HG02938 (cell line): Measurements from ENCODE around the gene PUSL1.

Experiments
- ATAC-seq: cut with Tn5 transposase; IDR thresholded peaks from one replicate; pipeline ENCODE4 v1.9.1; 2021; ENCODE audit warnings: mild to moderate bottlenecking, moderate library complexity; ENCODE audit not compliant: unreplicated experiment

Gene PUSL1

GRCh38 chr1:1278620-1279019 lies 29.8 kb upstream of the PUSL1 start:
- ATAC-seq, result no peak

- no peak for ATAC-seq
Observed at GRCh38 chr1:1279028-1279427, 29.4 kb upstream of the PUSL1 start.

- ATAC-seq, result no peak
Observed at GRCh38 chr1:1280782-1281481, 27.5 kb upstream of the PUSL1 start.

GRCh38 chr1:1281533-1282321 lies 26.7 kb upstream of the PUSL1 start:
- ATAC-seq, result no peak

DNA sequence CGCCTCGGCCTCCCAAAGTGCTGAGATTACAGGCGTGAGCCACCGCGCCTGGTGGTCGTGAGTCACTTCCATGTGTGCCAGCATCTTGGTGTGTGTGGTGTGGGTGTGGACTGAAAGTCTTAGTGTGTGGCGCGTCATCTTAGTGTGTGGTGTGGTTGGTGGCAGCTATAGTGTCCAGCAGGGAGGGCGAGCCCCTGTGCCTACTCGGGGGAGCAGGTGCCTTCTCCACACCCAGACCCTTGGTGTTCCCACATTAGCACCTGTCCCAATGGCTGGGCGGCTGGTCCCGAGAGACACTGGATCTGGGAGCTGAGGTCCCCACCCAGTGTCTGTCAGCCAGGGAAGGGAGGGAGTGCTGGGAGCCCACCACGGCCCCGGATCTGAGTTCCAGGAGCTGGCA lies 25.4 kb upstream of the PUSL1 start:
- ATAC-seq, result no peak

DNA sequence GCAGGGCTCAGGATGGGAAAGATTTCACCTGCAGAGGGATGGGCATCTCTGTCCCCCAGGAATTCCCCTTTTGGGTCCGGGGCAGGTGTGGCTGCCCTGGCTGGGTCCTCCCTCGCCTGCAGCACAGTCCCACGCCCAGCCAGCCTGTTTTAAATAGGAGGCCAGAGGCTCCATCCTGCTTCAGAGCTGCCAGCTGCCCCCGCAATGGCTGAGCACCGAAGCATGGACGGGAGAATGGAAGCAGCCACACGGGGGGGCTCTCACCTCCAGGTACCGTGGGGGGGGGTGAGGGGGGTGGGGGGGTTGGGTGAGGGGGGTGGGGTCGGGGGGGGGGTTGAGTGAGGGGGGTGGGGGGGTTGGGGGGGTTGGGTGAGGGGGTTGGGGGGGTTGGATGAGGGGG lies 24.6 kb upstream of the PUSL1 start:
- no peak for ATAC-seq

- no peak for ATAC-seq
Observed at GRCh38 chr1:1284221-1285101, 23.9 kb upstream of the PUSL1 start.

- ATAC-seq, result no peak
Observed at GRCh38 chr1:1285102-1285571, 23.3 kb upstream of the PUSL1 start.

- ATAC-seq, result no peak
Observed at GRCh38 chr1:1285611-1286311, 22.6 kb upstream of the PUSL1 start.

- ATAC-seq, result no peak
Observed at GRCh38 chr1:1286313-1287261, 21.8 kb upstream of the PUSL1 start.

GRCh38 chr1:1287288-1288110 lies 20.9 kb upstream of the PUSL1 start:
- ATAC-seq, result no peak

- no peak for ATAC-seq
Observed at GRCh38 chr1:1290238-1290731, 18.1 kb upstream of the PUSL1 start.

DNA sequence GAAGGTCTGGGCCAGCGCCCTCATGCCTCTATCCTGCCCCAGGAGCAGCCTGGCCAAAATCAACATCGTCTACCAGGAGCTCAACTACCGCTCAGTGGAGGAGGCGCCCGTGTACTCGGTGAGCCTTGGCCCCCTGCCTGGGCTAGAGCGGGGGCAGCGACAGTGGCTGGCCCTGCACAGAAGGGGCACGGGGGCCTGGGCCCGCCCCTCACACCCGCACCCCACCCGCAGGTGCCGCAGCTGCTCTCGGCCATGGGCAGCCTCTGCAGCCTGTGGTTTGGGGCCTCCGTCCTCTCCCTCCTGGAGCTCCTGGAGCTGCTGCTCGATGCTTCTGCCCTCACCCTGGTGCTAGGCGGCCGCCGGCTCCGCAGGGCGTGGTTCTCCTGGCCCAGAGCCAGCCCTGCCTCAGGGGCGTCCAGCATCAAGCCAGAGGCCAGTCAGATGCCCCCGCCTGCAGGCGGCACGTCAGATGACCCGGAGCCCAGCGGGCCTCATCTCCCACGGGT lies 17.3 kb upstream of the PUSL1 start:
- no peak for ATAC-seq

DNA sequence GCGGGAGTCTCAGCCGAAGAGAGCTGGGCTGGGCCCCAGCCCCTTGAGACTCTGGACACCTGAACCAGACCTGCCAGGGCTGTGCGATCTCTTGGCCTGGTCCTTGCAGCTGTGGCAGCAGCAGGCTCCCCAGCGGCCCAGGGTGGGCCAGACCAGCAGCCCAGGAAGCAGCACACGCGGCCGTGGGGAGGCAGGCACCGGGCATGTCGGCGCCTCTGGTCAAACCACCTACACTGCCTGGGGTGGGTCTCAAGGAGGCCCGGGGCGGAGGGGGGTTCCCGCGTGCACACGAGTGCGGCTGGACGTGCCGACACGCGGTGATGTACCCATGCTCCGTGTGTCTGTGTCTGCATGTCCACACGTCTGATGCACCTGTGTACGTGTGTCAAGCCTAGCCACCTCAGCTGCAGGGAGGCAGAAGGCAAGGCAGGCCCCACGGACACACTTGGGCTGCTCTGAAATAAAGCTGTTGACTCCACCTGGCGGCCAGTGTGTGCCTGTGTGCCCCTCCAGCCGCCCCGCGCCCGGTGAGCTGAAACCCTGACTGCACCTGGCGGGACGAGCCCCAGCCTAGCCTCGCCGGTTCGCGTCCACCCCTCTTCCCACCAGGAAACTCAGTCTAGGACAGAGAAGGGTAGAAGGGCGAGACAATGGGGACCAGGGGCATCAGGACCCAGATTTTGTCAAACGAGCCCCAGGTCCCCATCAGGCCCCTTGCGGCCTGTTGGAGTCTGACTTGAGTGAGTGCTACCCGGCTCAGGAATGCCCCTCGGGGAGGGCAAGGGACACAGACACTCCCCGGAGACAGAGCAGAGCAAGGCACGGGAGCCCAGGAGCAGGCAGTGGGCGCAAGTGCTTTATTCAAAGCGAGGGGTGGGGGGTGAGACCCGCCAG lies 16.6 kb upstream of the PUSL1 start:
- no peak for ATAC-seq

GRCh38 chr1:1292442-1292779 lies 16.0 kb upstream of the PUSL1 start:
- ATAC-seq, result no peak

DNA sequence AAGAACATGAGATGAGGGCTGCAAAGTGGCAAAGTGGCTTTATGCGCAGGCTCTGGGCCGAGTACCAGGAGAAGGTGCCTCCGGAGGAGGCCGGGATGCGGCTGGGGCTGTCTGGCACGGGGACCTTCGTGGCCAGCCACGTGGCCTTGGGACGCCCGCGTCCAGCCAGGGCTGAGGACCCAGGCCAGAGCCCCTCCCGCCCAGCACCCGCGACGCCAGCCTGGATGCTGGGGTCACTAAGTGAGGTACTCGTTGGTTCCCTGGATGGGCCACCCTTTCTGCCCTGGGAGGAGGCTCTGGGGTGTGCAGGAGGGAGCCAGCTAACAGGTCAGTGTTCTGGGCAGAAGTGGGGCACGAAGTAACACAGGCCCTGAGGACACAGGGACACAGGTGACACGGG lies 15.5 kb upstream of the PUSL1 start:
- ATAC-seq, result no peak
